H7 (cell line): ENCODE data around the gene THAP10. TPM values are rescaled to one million over a fixed set of nuclear protein-coding genes. Genes with fewer than 3 reads are reported as not detected.
"Not testable (repeated sequence)": the region's sequence is repeated elsewhere in the genome, so short reads cannot be mapped to it uniquely, and the experiment has no call there.

Source experiments
- DNase-seq: peaks from one replicate; pipeline ENCODE4 v3.0.0; 2012
- H3K27me3 ChIP-seq: 2 replicates; pipeline ENCODE4 v1.6.0; 2011; ENCODE audit warnings: mild to moderate bottlenecking, low read length; ENCODE audit not compliant: control insufficient read depth, insufficient read depth
- H3K36me3 ChIP-seq: replicated peaks from 2 replicates; pipeline ENCODE4 v1.5.1; 2011; ENCODE audit warnings: low read length; ENCODE audit not compliant: control insufficient read depth, insufficient read depth
- H3K4me3 ChIP-seq: 2 replicates; pipeline ENCODE4 v1.5.1; 2011; ENCODE audit warnings: low read depth, mild to moderate bottlenecking, control low read depth, low read length, moderate library complexity; ENCODE audit not compliant: insufficient read depth
- total RNA-seq: library from RNA; depleted of rRNA; stranded (reverse); fragments of >200 nt; shearing (Covaris generic); gene quantifications from 2 replicates; pipeline ENCODE4 v1.2.3, GENCODE V29; 2014

Gene THAP10
- total RNA-seq, 1 experiment from 2014 or later, result 3.5 TPM

GRCh38 chr15:70907784-70908471, 15.7 kb upstream of the THAP10 start:
- DNase-seq, result peak; percentile 23
- no peaks in the 10 kb centered on the region for H3K36me3 ChIP-seq
- no peak overlapping the region for H3K4me3 ChIP-seq
- no peaks in the 10 kb centered on the region for H3K27me3 ChIP-seq

- Histone ChIP-seq H3K4me3 (no peak overlapping the region), H3K36me3 (no peaks in the 10 kb centered on the region), H3K27me3 (no peaks in the 10 kb centered on the region)
- DNase-seq, result no peak
Measured at GRCh38 chr15:70906842-70907241, 14.6 kb upstream of the THAP10 start.

- Histone ChIP-seq H3K4me3 (no peak overlapping the region), H3K27me3 (no peaks in the 10 kb centered on the region), H3K36me3 (no peaks in the 10 kb centered on the region)
- no peak for DNase-seq
Measured at GRCh38 chr15:70902107-70902506, 9.9 kb upstream of the THAP10 start.

GRCh38 chr15:70892912-70893560, 803 bp upstream of the THAP10 start:
- no peak for DNase-seq

GRCh38 chr15:70882361-70882760, 9.9 kb downstream of the THAP10 start:
- Histone ChIP-seq H3K36me3 (no peaks in the 10 kb centered on the region), H3K4me3 (no peak overlapping the region), H3K27me3 (no peaks in the 10 kb centered on the region)
- DNase-seq, result no peak

More at GRCh38 chr15:70892912-70893560, 803 bp upstream of the THAP10 start:
- no peaks in the 10 kb centered on the region for H3K36me3 ChIP-seq
- peak overlapping the region; percentile 92 for H3K4me3 ChIP-seq
- no peaks in the 10 kb centered on the region for H3K27me3 ChIP-seq

- Histone ChIP-seq H3K36me3 (no peaks in the 10 kb centered on the region), H3K27me3 (no peaks in the 10 kb centered on the region), H3K4me3 (no peak overlapping the region)
- DNase-seq, result no peak
Measured at GRCh38 chr15:70880781-70881180, 11.5 kb downstream of the THAP10 start.

GRCh38 chr15:70879401-70879800, 12.8 kb downstream of the THAP10 start:
- H3K4me3 ChIP-seq, result no peak overlapping the region
- DNase-seq, result no peak
- no peaks in the 10 kb centered on the region for H3K36me3 ChIP-seq
- no peaks in the 10 kb centered on the region for H3K27me3 ChIP-seq

GRCh38 chr15:70876683-70877082, 15.6 kb downstream of the THAP10 start:
- H3K27me3 ChIP-seq, result no peaks in the 10 kb centered on the region
- no peak for DNase-seq
- H3K36me3 ChIP-seq, result no peaks in the 10 kb centered on the region
- no peak overlapping the region for H3K4me3 ChIP-seq

GRCh38 chr15:70876011-70876410, 16.2 kb downstream of the THAP10 start:
- no peak overlapping the region for H3K4me3 ChIP-seq
- no peaks in the 10 kb centered on the region for H3K27me3 ChIP-seq
- DNase-seq, result no peak
- H3K36me3 ChIP-seq, result no peaks in the 10 kb centered on the region

GRCh38 chr15:70875001-70875782, 17.0 kb downstream of the THAP10 start:
- no peak for DNase-seq
- Histone ChIP-seq H3K27me3 (no peaks in the 10 kb centered on the region), H3K36me3 (no peaks in the 10 kb centered on the region), H3K4me3 (no peak overlapping the region)

GRCh38 chr15:70873232-70874054, 18.8 kb downstream of the THAP10 start:
- H3K4me3 ChIP-seq, result no peak overlapping the region
- no peak for DNase-seq
- no peaks in the 10 kb centered on the region for H3K36me3 ChIP-seq
- H3K27me3 ChIP-seq, result no peaks in the 10 kb centered on the region

GRCh38 chr15:70871490-70871889, 20.7 kb downstream of the THAP10 start:
- DNase-seq, H3K27me3 ChIP-seq, H3K36me3 ChIP-seq, H3K4me3 ChIP-seq: not testable (repeated sequence)

GRCh38 chr15:70870051-70870450, 22.2 kb downstream of the THAP10 start:
- Histone ChIP-seq H3K27me3 (no peaks in the 10 kb centered on the region), H3K36me3 (no peaks in the 10 kb centered on the region), H3K4me3 (no peak overlapping the region)
- DNase-seq, result no peak

GRCh38 chr15:70869346-70869745, 22.9 kb downstream of the THAP10 start:
- no peak for DNase-seq
- H3K36me3 ChIP-seq, result no peaks in the 10 kb centered on the region
- no peaks in the 10 kb centered on the region for H3K27me3 ChIP-seq
- H3K4me3 ChIP-seq, result no peak overlapping the region
